ENCODE results near the gene ATP6V1G1. TPM values are rescaled to one million over a fixed set of nuclear protein-coding genes. Genes with fewer than 3 reads are reported as not detected.

The ATP6V1G1 gene
- total RNA-seq, 1 experiment from 2014 or later: 152 TPM

- Histone ChIP-seq H3K27me3 (ENCODE audit: control insufficient read depth, insufficient read depth, low read length) (peaks cover 4% of the 10 kb centered on the region; the same call in 1 of the 2 replicates), H3K36me3 (replicated peaks; ENCODE audit: control insufficient read depth, insufficient read depth, low read length) (no peaks in the 10 kb centered on the region)
- DNase-seq: no peak
Measured at GRCh38 chr9:114613087-114613486, 25.5 kb downstream of the ATP6V1G1 start.

DNA sequence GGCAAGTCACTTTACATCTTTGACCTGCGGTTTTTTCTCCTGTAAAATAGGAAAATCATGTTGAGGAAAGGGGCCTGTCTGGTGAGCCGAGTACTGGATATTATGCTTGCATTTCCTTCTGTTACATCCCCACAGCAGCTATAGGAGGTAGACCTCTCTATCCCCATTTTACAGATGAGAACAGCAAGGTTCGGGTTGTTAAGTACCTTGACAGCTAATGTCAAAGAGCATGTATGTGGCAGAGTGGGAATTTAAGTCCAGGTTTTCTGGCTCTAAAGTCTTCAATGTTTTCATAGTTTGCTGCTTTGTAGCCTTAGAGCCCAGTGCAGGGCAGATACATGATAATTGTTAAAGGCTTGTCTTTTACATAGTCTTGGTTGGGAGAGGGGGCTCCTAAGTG is 26.4 kb downstream of the ATP6V1G1 start:
- Histone ChIP-seq H3K36me3 (replicated peaks; ENCODE audit: control insufficient read depth, insufficient read depth, low read length) (no peaks in the 10 kb centered on the region), H3K4me3 (ENCODE audit: insufficient read depth, low read depth, low read length) (no peak overlapping the region), H3K27me3 (ENCODE audit: control insufficient read depth, insufficient read depth, low read length) (peaks cover 4% of the 10 kb centered on the region; the same call in 1 of the 2 replicates)
- DNase-seq: no peak

More at GRCh38 chr9:114613087-114613486, 25.5 kb downstream of the ATP6V1G1 start:
- no peak overlapping the region for H3K4me3 ChIP-seq (ENCODE audit: insufficient read depth, low read depth, low read length)

- Histone ChIP-seq H3K27me3 (ENCODE audit: control insufficient read depth, insufficient read depth, low read length) (peaks cover 4% of the 10 kb centered on the region; the same call in 1 of the 2 replicates), H3K4me3 (ENCODE audit: insufficient read depth, low read depth, low read length) (no peak overlapping the region), H3K36me3 (replicated peaks; ENCODE audit: control insufficient read depth, insufficient read depth, low read length) (no peaks in the 10 kb centered on the region)
- peak; percentile 28 for DNase-seq
Measured at GRCh38 chr9:114614373-114614772, 26.8 kb downstream of the ATP6V1G1 start.

DNA sequence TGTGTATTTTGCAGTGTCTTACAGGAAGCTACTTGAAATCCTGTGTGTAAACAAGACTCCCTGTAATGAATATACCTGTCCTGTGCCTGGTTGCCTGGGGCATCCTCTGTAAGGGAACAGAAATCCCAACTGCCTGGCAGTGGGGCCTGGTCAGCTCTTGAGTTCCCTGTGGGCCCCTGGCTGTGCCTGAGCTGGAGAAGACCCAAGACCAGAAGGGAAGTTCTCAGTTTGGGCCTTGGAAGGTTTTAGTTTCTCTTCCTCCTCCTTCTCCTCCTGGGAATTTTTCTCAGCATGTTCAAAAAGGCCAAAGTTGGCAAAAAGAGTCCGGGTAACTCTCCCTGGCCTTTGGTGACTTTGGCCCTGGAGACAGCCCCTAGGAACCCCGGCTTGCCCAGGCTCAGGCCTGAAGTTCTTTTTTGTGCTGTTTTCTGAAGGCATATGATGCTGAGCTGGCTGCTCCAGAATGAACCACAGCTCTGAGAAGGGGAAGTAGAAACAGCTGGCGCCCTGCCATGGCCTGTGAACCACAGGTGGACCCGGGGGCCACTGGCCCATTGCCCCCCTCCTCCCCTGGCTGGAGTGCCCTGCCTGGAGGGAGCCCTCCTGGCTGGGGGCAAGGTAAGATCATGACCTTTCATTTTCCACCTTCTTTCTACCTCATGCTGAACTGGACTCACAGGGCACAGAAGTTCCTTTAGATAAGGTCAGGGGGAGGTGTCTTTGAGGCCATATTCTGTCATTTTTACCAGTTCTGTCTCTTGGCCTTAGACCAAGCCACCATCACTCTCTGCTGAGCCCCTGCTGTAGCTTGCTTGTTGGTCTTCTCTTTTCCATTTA is 29.3 kb downstream of the ATP6V1G1 start:
- no peak for DNase-seq
- Histone ChIP-seq H3K27me3 (ENCODE audit: control insufficient read depth, insufficient read depth, low read length) (no peaks in the 10 kb centered on the region), H3K4me3 (ENCODE audit: insufficient read depth, low read depth, low read length) (no peak overlapping the region), H3K36me3 (replicated peaks; ENCODE audit: control insufficient read depth, insufficient read depth, low read length) (no peaks in the 10 kb centered on the region)

GRCh38 chr9:114619191-114619761 is 31.7 kb downstream of the ATP6V1G1 start:
- no peak for DNase-seq
- Histone ChIP-seq H3K4me3 (ENCODE audit: insufficient read depth, low read depth, low read length) (no peak overlapping the region), H3K36me3 (replicated peaks; ENCODE audit: control insufficient read depth, insufficient read depth, low read length) (peaks cover 1% of the 10 kb centered on the region; the same call in 1 of the 2 replicates), H3K27me3 (ENCODE audit: control insufficient read depth, insufficient read depth, low read length) (no peaks in the 10 kb centered on the region)

DNA sequence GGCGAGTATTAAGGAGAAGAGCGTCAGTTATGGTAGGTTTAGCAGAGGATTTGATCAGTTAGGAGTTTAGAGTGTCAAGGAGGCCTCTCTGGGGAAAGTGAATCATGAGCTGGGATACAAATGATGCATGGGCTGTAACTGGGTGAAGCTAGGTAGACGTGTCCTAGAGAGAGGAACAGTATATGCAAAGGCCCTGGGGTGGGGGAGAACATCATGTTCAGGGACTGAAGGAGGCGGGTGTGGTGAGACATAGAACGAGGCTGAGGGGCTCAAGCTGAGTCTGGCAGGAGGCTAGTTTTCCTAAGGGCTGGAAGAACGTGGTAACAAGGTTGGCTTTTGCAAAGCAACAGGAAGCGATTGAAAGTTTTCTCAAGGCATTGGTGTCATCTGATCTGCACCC is 34.0 kb downstream of the ATP6V1G1 start:
- Histone ChIP-seq H3K27me3 (ENCODE audit: control insufficient read depth, insufficient read depth, low read length) (no peaks in the 10 kb centered on the region), H3K4me3 (ENCODE audit: insufficient read depth, low read depth, low read length) (no peak overlapping the region), H3K36me3 (replicated peaks; ENCODE audit: control insufficient read depth, insufficient read depth, low read length) (peaks cover 1% of the 10 kb centered on the region; the same call in 1 of the 2 replicates)
- no peak for DNase-seq

- H3K4me3 ChIP-seq (ENCODE audit: insufficient read depth, low read depth, low read length): no peak overlapping the region
- peaks cover 1% of the 10 kb centered on the region; the same call in 1 of the 2 replicates for H3K36me3 ChIP-seq (replicated peaks; ENCODE audit: control insufficient read depth, insufficient read depth, low read length)
- H3K27me3 ChIP-seq (ENCODE audit: control insufficient read depth, insufficient read depth, low read length): no peaks in the 10 kb centered on the region
- no peak for DNase-seq
Measured at GRCh38 chr9:114621975-114622609, 34.5 kb downstream of the ATP6V1G1 start.

GRCh38 chr9:114624677-114625076 is 37.1 kb downstream of the ATP6V1G1 start:
- Histone ChIP-seq H3K36me3 (replicated peaks; ENCODE audit: control insufficient read depth, insufficient read depth, low read length) (peaks cover 4% of the 10 kb centered on the region), H3K27me3 (ENCODE audit: control insufficient read depth, insufficient read depth, low read length) (no peaks in the 10 kb centered on the region), H3K4me3 (ENCODE audit: insufficient read depth, low read depth, low read length) (no peak overlapping the region)
- DNase-seq: no peak

- peaks cover 4% of the 10 kb centered on the region for H3K36me3 ChIP-seq (replicated peaks; ENCODE audit: control insufficient read depth, insufficient read depth, low read length)
- H3K4me3 ChIP-seq (ENCODE audit: insufficient read depth, low read depth, low read length): no peak overlapping the region
- DNase-seq: no peak
- no peaks in the 10 kb centered on the region for H3K27me3 ChIP-seq (ENCODE audit: control insufficient read depth, insufficient read depth, low read length)
Measured at GRCh38 chr9:114626415-114627020, 38.9 kb downstream of the ATP6V1G1 start.

- H3K36me3 ChIP-seq (replicated peaks; ENCODE audit: control insufficient read depth, insufficient read depth, low read length): peaks cover 3% of the 10 kb centered on the region
- H3K27me3 ChIP-seq (ENCODE audit: control insufficient read depth, insufficient read depth, low read length): no peaks in the 10 kb centered on the region
- no peak overlapping the region for H3K4me3 ChIP-seq (ENCODE audit: insufficient read depth, low read depth, low read length)
- DNase-seq: no peak
Measured at GRCh38 chr9:114627553-114627952, 40.0 kb downstream of the ATP6V1G1 start.

DNA sequence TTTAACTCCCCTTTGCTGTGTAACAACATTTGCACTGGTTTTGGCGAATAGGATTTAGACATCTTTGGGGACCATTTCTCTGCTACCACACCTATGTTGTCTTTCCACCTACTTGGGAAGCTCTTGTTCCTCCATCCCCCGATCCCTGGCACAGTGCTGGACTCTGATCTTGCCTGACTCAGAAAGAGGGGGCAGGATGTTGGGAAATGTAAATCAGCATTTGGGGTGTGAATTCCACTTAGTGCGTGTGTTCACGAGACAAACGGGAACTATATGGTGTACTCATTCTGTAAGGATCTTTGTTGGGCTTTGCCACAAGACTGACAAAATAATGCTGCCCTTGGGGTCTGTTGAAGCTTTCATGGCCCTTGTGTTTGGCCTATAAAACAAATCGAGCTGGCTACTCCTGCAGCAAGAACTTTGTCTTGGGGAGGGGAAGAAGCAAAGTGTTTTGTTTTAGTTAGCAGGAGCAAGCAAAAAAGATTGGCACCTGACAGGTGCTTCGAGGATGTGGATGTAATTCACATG is 42.1 kb downstream of the ATP6V1G1 start:
- Histone ChIP-seq H3K36me3 (replicated peaks; ENCODE audit: control insufficient read depth, insufficient read depth, low read length) (peaks cover 5% of the 10 kb centered on the region), H3K4me3 (ENCODE audit: insufficient read depth, low read depth, low read length) (no peak overlapping the region), H3K27me3 (ENCODE audit: control insufficient read depth, insufficient read depth, low read length) (no peaks in the 10 kb centered on the region)
- no peak for DNase-seq

DNA sequence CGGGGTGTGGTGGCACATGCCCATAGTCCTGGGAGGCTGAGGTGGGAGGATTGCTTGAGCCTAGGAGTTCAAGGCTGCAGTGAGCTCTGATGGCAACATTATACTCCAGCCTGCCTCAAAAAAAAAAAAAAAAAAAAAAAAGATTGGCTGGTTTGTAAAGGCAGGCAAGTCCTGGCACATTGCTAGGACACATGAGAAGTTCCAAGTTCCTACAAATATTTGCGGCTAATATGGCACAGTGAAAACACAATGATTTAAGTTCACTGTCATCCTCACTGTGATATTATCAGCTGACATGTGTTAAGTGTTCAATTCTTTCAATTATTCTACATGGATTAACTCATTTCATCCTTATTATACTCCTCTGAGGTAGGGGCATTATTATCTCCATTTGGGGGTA is 43.6 kb downstream of the ATP6V1G1 start:
- DNase-seq: no peak
- peaks cover 5% of the 10 kb centered on the region for H3K36me3 ChIP-seq (replicated peaks; ENCODE audit: control insufficient read depth, insufficient read depth, low read length)
- no peaks in the 10 kb centered on the region for H3K27me3 ChIP-seq (ENCODE audit: control insufficient read depth, insufficient read depth, low read length)
- no peak overlapping the region for H3K4me3 ChIP-seq (ENCODE audit: insufficient read depth, low read depth, low read length)

DNA sequence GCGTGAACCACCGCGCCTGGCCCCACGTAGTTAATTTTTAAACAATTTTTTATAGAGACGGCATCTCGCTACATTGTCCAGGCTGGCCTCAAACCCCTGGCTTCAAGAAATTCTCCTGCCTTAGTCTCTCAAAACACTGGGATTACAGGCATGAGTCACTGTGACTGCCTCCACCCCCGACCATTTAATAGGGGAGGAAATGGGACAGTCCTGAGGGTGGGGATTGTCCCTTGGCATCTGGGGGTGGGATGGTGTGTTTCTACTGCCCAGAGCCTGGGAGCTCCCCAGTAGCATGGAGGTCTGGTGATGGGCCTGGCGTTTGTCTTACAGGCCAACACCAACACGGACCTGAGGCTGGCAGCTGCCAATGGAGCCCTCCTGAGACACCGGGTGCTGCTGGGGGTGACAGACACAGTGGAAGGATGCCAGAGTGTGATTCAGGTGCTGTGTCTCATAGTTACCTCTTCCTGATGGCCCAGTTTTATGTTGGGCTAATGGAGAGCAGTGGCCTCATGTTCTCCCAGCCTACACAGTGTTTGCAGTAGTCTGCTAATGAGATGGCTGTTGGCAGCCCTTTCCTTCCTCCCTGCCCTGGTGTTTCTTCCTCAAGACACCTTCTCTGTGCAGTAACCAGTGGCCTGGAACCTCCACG is 46.0 kb downstream of the ATP6V1G1 start:
- no peak for DNase-seq
- no peak overlapping the region for H3K4me3 ChIP-seq (ENCODE audit: insufficient read depth, low read depth, low read length)
- peaks cover 4% of the 10 kb centered on the region for H3K36me3 ChIP-seq (replicated peaks; ENCODE audit: control insufficient read depth, insufficient read depth, low read length)
- no peaks in the 10 kb centered on the region for H3K27me3 ChIP-seq (ENCODE audit: control insufficient read depth, insufficient read depth, low read length)

GRCh38 chr9:114634387-114634786 is 46.8 kb downstream of the ATP6V1G1 start:
- DNase-seq: no peak
- Histone ChIP-seq H3K36me3 (replicated peaks; ENCODE audit: control insufficient read depth, insufficient read depth, low read length) (peaks cover 2% of the 10 kb centered on the region; the same call in 1 of the 2 replicates), H3K4me3 (ENCODE audit: insufficient read depth, low read depth, low read length) (no peak overlapping the region), H3K27me3 (ENCODE audit: control insufficient read depth, insufficient read depth, low read length) (no peaks in the 10 kb centered on the region)
